K562 (cell line): Measurements from ENCODE around the gene RPS10. TPM values are rescaled to one million over a fixed set of nuclear protein-coding genes. Genes with fewer than 3 reads are reported as not detected.

Source experiments
- ATAC-seq: fragments of 200-7000 bp; cut with Tn5 transposase; 3 replicates; pipeline ENCODE4 v1.9.1; 2020; ENCODE audit warnings: moderate library complexity
- BruUV-seq: library from RNA; stranded (reverse); fragments of 400-500 nt; replicated peaks from 2 replicates; lab custom pipeline; 2021; lab: Mats Ljungman, UMichigan
- CTCF ChIA-PET: fragments of 300-600 bp; formaldehyde crosslinking; extraction: SDS; loops from one replicate; lab custom pipeline; 2021; ENCODE audit warnings: low intra/inter-chr PET ratio; lab: Yijun Ruan, JAX
- POLR2A ChIA-PET: fragments of 300-600, 350-650 bp; sonication (Branson Sonifier 250); formaldehyde crosslinking; extraction: SDS; loops from one replicate; lab custom pipeline; 2021; ENCODE audit warnings: antibody characterized with exemption, inconsistent platforms; lab: Yijun Ruan, JAX
- DNase-seq, 4 experiments: peaks; one replicate each; pipeline versions ENCODE4 v3.0.0 to v3.0.0-alpha.2; 2011 to 2018; ENCODE audit warnings: low spot score in 3 of 4, mixed read lengths in 3 of 4; ENCODE audit errors: extremely low read depth in 1 of 4
- FAIRE-seq: peaks from 2 replicates; lab custom pipeline; 2011; peaks lifted over from hg19 to GRCh38; lab: Jason Lieb, UNC
- H2AFZ ChIP-seq: 2 replicates; pipeline ENCODE4 v1.6.0; 2011; ENCODE audit warnings: low read depth, low read length, control low read depth, inconsistent platforms
- H3K27ac ChIP-seq: fragments of 200-600 bp; 3 replicates; pipeline ENCODE4 v1.8.0; 2011; ENCODE audit warnings: low read depth, mild to moderate bottlenecking, control low read depth, inconsistent platforms, low read length, moderate library complexity, mixed read lengths; ENCODE audit errors: extremely low read depth
- H3K27me3 ChIP-seq, 2 experiments: fragments of 300-600 bp in 1 of 2; 2 replicates in 1 of 2; 3 replicates in 1 of 2; pipeline versions ENCODE4 v1.6.0 to v1.8.0; 2011; ENCODE audit warnings: inconsistent platforms in 2 of 2, low read length in 2 of 2, mild to moderate bottlenecking in 1 of 2, mixed read lengths in 1 of 2, moderate library complexity in 1 of 2; ENCODE audit not compliant: control insufficient read depth in 2 of 2, insufficient read depth in 2 of 2
- H3K36me3 ChIP-seq: fragments of 300-600 bp; 3 replicates; pipeline ENCODE4 v1.8.0; 2011; ENCODE audit warnings: mild to moderate bottlenecking, low read length, inconsistent platforms; ENCODE audit not compliant: control insufficient read depth, insufficient read depth
- H3K4me1 ChIP-seq, 2 experiments: fragments of 200-600 bp in 1 of 2; replicated peaks in 1 of 2; 2 replicates in 1 of 2; 3 replicates in 1 of 2; pipeline versions ENCODE4 v1.5.1 to v1.8.0; 2011; ENCODE audit warnings: inconsistent platforms in 2 of 2, low read length in 2 of 2, mild to moderate bottlenecking in 1 of 2, mixed read lengths in 1 of 2, moderate library complexity in 1 of 2; ENCODE audit not compliant: control insufficient read depth in 2 of 2, insufficient read depth in 2 of 2
- H3K4me2 ChIP-seq: 2 replicates; pipeline ENCODE4 v1.6.1; 2011; ENCODE audit warnings: low read length, control low read depth, inconsistent platforms, mixed read lengths; ENCODE audit not compliant: insufficient read depth
- H3K4me3 ChIP-seq: fragments of 200-600 bp; sonication (generic), shearing (Covaris generic); 2 replicates; pipeline ENCODE4 v1.5.1; 2016; ENCODE audit warnings: control low read depth, inconsistent platforms
- H3K79me2 ChIP-seq: fragments of 200-600 bp; 3 replicates; pipeline ENCODE4 v1.8.0; 2011; ENCODE audit warnings: low read length, inconsistent platforms; ENCODE audit not compliant: control insufficient read depth, insufficient read depth
- H3K9ac ChIP-seq, 2 experiments: 2 replicates each; pipeline versions ENCODE4 v1.6.0 to v1.6.1; 2011; ENCODE audit warnings: low read depth in 2 of 2, low read length in 2 of 2, control low read depth in 1 of 2, inconsistent platforms in 1 of 2, mild to moderate bottlenecking in 1 of 2, mixed read lengths in 1 of 2; ENCODE audit not compliant: insufficient read depth in 1 of 2
- H3K9me1 ChIP-seq: one replicate; pipeline ENCODE4 v1.6.0; 2011; ENCODE audit warnings: inconsistent platforms, mild to moderate bottlenecking, low read length, moderate library complexity; ENCODE audit not compliant: control insufficient read depth, insufficient read depth
- H3K9me3 ChIP-seq: replicated peaks from 2 replicates; pipeline ENCODE4 v1.5.1; 2011; ENCODE audit warnings: low read depth, low read length, inconsistent platforms; ENCODE audit not compliant: control insufficient read depth, insufficient read depth
- H4K20me1 ChIP-seq: replicated peaks from 2 replicates; pipeline ENCODE4 v1.6.1; 2011; ENCODE audit warnings: low read length, inconsistent platforms, mixed read lengths; ENCODE audit not compliant: control insufficient read depth, insufficient read depth
- CBX5 ChIP-seq: IDR thresholded peaks from 2 replicates; pipeline ENCODE4 v1.6.1; 2014; ENCODE audit warnings: low read depth, borderline replicate concordance
- FOXK2 ChIP-seq, 2 experiments: fragments of 450-650 bp; IDR thresholded peaks in 1 of 2; conservative IDR thresholded peaks in 1 of 2; 2 replicates each; pipeline ENCODE4 v1.6.1; 2016; ENCODE audit warnings: low read depth in 2 of 2, mild to moderate bottlenecking in 1 of 2
- MTF1 ChIP-seq: fragments of 250-450 bp; sonication (Bioruptor Pico); IDR thresholded peaks from 2 replicates; pipeline ENCODE4 v1.9.0; 2021; ENCODE audit warnings: moderate library complexity, mild to moderate bottlenecking, inconsistent platforms, borderline replicate concordance
- NFE2 ChIP-seq: IDR thresholded peaks from 2 replicates; pipeline ENCODE4 v1.6.1; 2014; ENCODE audit warnings: antibody characterized with exemption, low read depth
- RAD51 ChIP-seq: fragments of 450-650 bp; IDR thresholded peaks from 2 replicates; pipeline ENCODE4 v1.7.1; 2016; ENCODE audit warnings: low read depth, mild to moderate bottlenecking, borderline replicate concordance
- RBM14 ChIP-seq: fragments of 200-400 bp; formaldehyde crosslinking; IDR thresholded peaks from 2 replicates; pipeline ENCODE4 v1.6.1; 2018; ENCODE audit warnings: low read depth, mild to moderate bottlenecking, low read length, moderate library complexity, borderline replicate concordance; ENCODE audit not compliant: insufficient read depth
- U2AF1 ChIP-seq: fragments of 200-400 bp; formaldehyde crosslinking; optimal IDR thresholded peaks from 2 replicates; pipeline ENCODE3; 2017; ENCODE audit warnings: mild to moderate bottlenecking, low read depth, low read length, moderate library complexity
- U2AF2 ChIP-seq: fragments of 200-400 bp; formaldehyde crosslinking; optimal IDR thresholded peaks from 2 replicates; pipeline ENCODE3; 2017; ENCODE audit warnings: low read depth, mild to moderate bottlenecking, low read length
- ZBTB8A ChIP-seq: fragments of 450-650 bp; IDR thresholded peaks from 2 replicates; pipeline ENCODE4 v1.6.1; 2018; ENCODE audit warnings: mild to moderate bottlenecking, moderate library complexity; ENCODE audit not compliant: partially characterized antibody
- WGBS: fragments of 100-300 bp; shearing (Covaris generic); methylation state at CpG from one replicate; pipeline ENCODE4 v1.1.6; 2016; ENCODE audit warnings: low coverage, mixed read lengths; ENCODE audit not compliant: insufficient coverage; ENCODE audit errors: missing lambda C conversion rate; 5-methylcytosine and 5-hydroxymethylcytosine counted together
- in situ Hi-C: fragments of 300-500 bp; cut with MboI; formaldehyde crosslinking; loops from 4 replicates; pipeline ENCODE4 v1.15.0; 2018; ENCODE audit warnings: inconsistent platforms, mixed read lengths
- intact Hi-C: fragments of 100-400 bp; cut with micrococcal nuclease; formaldehyde crosslinking; loops from 2 replicates; pipeline ENCODE4 v1.14.2; 2022
- polyA plus RNA-seq, 8 experiments: library from polyadenylated mRNA; depleted of rRNA in 4 of 8; stranded (reverse) in 5 of 8; unstranded in 3 of 8; fragments of >200 nt; fragmentation: Nextera tagmentation in 2 of 8; fragmentation: Illumina TruSeq in 1 of 8; extraction: Ambion mirVana in 2 of 8; extraction: Trizol in 1 of 8; gene quantifications; 2 replicates each; pipeline versions ENCODE4 v1.2.1 to v1.2.3, GENCODE V29; 2011 to 2014; ENCODE audit warnings: inconsistent platforms in 1 of 8, missing spikeins in 1 of 8
- total RNA-seq, 7 experiments: library from RNA; depleted of rRNA in 6 of 7; stranded (reverse); fragments of >200 nt in 6 of 7; fragmentation: Illumina TruSeq in 2 of 7; extraction: Trizol in 2 of 7; gene quantifications; 2 replicates each; pipeline versions ENCODE4 v1.2.1 to v1.2.3, GENCODE V29; 2011 to 2021; ENCODE audit warnings: low replicate concordance in 1 of 7
- TF ChIP-seq, protein P1 (sequence below), 2 experiments: fragments of 200-800 bp in 1 of 2; sonication (Bioruptor generic) in 1 of 2; sonication (generic) in 1 of 2; formaldehyde crosslinking in 1 of 2; IDR thresholded peaks in 1 of 2; conservative IDR thresholded peaks in 1 of 2; 2 replicates each; pipeline versions ENCODE4 v1.5.0 to v1.6.1; 2016 to 2020; ENCODE audit warnings: missing compliant biosample characterization in 1 of 2, missing genetic modification characterization in 1 of 2, missing genetic modification reagents in 1 of 2
- TF ChIP-seq, protein P2 (sequence below): fragments of 450-650 bp; formaldehyde crosslinking; IDR thresholded peaks from 2 replicates; pipeline ENCODE4 v1.4.0; 2020; ENCODE audit warnings: mild to moderate bottlenecking, moderate library complexity
- TF ChIP-seq, protein P3 (sequence below): fragments of 450-650 bp; IDR thresholded peaks from 2 replicates; pipeline ENCODE4 v1.6.1; 2017; ENCODE audit warnings: antibody characterized with exemption

The RPS10 gene
- total and polyA plus RNA-seq, 9 of the 15 experiments (the other 6 are each of a cell fraction or from before 2014, with no cell fraction given): 2,680 to 5,251 (median 3,876) TPM

DNA sequence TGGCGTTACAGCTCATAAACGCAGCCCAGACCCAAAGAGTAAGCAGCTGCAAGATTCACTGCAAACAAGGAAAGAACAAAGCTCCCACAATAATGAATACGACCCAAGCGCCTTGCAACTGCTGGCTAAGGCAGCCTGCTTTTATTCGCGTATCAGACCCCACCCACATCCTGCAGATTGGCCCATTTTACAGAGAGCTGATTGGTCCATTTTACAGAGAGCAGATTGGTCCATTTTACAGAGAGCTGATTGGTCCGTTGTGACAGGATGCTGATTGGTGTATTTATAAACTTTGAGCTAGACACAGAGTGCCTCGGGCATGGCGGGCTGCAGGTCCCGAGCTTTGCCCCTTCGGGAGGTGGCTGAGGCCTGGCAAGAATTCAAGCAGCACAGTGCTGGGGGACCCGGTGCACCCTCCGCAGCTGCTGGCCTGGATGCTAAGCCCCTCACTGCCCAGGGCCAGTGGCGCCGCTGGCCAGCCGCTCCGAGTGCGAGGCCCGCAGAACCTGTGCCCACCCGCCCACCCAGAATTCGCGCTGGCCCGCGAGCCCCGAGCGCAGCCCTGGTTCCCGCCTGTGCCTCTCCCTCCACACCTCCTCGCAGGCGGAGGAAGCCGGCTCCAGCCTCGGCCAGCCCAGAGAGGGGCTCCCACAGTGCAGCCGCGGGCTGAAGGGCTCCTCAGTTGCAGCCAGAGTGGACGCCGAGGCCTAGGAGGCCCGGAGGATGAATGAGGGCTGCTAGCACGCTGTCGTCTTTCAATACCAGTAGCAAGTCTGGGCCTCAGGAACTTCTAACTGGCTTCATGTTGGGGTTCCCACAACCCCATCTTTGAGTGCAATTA is 11.2 kb upstream of the RPS10 start:
- H3K79me2 ChIP-seq: no peaks in the 10 kb centered on the region
- no peaks in the 10 kb centered on the region for H3K36me3 ChIP-seq
- ATAC-seq: no peak
- CTCF ChIA-PET: no interaction called here
- no peaks in the 10 kb centered on the region for H4K20me1 ChIP-seq
- BruUV-seq: no TSS peak
- DNase-seq: no peak
- intact Hi-C loops: no loop called here
- H3K9me3 ChIP-seq: peaks cover 2% of the 10 kb centered on the region; the same call in 1 of the 2 replicates
- POLR2A ChIA-PET: interaction anchor here (0.7 to 3.2 kb wide), 5 partner anchors 8 to 23 kb away, joined by 3 to 15 read pairs (median 3); partner anchors contain the start of gene RPS10
- no peak overlapping the region for H3K27ac ChIP-seq
- H3K4me2 ChIP-seq: no peak overlapping the region
- WGBS: 57% methylated on average over 19 of the region's 38 CpGs
- H3K9me1 ChIP-seq: no peaks in the 10 kb centered on the region
- no peak overlapping the region for H3K9ac ChIP-seq
- in situ Hi-C loops: no loop called here
- H2AFZ ChIP-seq: peak overlapping the region; percentile 7; the same call in 1 of the 2 replicates
- H3K4me1 ChIP-seq: no peaks in the 10 kb centered on the region
- H3K4me3 ChIP-seq: no peak overlapping the region
- H3K27me3 ChIP-seq: no peaks in the 10 kb centered on the region
- FAIRE-seq: no peak
- no peak for TF ChIP-seq U2AF1
- no peak for TF ChIP-seq FOXK2 (conservative IDR thresholded peaks at IDR 0.05 in 1 of 2, IDR thresholded peaks at IDR 0.05 in 1 of 2; ENCODE audit: low read depth in 2 of 2)
- no peak for TF ChIP-seq ZBTB8A
- TF ChIP-seq, protein P1, sequence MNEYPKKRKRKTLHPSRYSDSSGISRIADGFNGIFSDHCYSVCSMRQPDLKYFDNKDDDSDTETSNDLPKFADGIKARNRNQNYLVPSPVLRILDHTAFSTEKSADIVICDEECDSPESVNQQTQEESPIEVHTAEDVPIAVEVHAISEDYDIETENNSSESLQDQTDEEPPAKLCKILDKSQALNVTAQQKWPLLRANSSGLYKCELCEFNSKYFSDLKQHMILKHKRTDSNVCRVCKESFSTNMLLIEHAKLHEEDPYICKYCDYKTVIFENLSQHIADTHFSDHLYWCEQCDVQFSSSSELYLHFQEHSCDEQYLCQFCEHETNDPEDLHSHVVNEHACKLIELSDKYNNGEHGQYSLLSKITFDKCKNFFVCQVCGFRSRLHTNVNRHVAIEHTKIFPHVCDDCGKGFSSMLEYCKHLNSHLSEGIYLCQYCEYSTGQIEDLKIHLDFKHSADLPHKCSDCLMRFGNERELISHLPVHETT (CRISPR knock-in tag; conservative IDR thresholded peaks at IDR 0.05 in 1 of 2, IDR thresholded peaks at IDR 0.05 in 1 of 2): no peak
- TF ChIP-seq, protein P2, sequence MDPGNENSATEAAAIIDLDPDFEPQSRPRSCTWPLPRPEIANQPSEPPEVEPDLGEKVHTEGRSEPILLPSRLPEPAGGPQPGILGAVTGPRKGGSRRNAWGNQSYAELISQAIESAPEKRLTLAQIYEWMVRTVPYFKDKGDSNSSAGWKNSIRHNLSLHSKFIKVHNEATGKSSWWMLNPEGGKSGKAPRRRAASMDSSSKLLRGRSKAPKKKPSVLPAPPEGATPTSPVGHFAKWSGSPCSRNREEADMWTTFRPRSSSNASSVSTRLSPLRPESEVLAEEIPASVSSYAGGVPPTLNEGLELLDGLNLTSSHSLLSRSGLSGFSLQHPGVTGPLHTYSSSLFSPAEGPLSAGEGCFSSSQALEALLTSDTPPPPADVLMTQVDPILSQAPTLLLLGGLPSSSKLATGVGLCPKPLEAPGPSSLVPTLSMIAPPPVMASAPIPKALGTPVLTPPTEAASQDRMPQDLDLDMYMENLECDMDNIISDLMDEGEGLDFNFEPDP (CRISPR knock-in tag): no peak
- no peak for TF ChIP-seq U2AF2
- TF ChIP-seq RBM14: no peak
- TF ChIP-seq MTF1 (CRISPR knock-in tag): no peak
- no peak for TF ChIP-seq RAD51
- TF ChIP-seq NFE2: no peak
- TF ChIP-seq, protein P3, sequence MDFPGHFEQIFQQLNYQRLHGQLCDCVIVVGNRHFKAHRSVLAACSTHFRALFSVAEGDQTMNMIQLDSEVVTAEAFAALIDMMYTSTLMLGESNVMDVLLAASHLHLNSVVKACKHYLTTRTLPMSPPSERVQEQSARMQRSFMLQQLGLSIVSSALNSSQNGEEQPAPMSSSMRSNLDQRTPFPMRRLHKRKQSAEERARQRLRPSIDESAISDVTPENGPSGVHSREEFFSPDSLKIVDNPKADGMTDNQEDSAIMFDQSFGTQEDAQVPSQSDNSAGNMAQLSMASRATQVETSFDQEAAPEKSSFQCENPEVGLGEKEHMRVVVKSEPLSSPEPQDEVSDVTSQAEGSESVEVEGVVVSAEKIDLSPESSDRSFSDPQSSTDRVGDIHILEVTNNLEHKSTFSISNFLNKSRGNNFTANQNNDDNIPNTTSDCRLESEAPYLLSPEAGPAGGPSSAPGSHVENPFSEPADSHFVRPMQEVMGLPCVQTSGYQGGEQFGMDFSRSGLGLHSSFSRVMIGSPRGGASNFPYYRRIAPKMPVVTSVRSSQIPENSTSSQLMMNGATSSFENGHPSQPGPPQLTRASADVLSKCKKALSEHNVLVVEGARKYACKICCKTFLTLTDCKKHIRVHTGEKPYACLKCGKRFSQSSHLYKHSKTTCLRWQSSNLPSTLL: no peak
- peak; percentile 47 for TF ChIP-seq CBX5
